GM13977 (cell line): Measurements from ENCODE around the gene TMCC2.

ENCODE experiments used
- DNase-seq: peaks from one replicate; pipeline ENCODE4 v3.0.0; 2012; ENCODE audit warnings: low spot score
- CTCF ChIP-seq: IDR thresholded peaks from 2 replicates; pipeline ENCODE4 v1.5.1; 2012; ENCODE audit warnings: mild to moderate bottlenecking, control low read depth; ENCODE audit not compliant: insufficient read depth; ENCODE audit errors: extremely low read depth, missing control alignments
- in situ Hi-C: fragments of 300-500 bp; cut with MboI; formaldehyde crosslinking; loops from one replicate; pipeline ENCODE4 v1.12.0; 2022; ENCODE audit warnings: low sequenced_read_pairs, low pct_unique_long_range_greater_than_20kb, mixed read lengths, inconsistent platforms; ENCODE audit not compliant: unreplicated experiment

Gene TMCC2

GRCh38 chr1:205284420-205285144 is 56.8 kb downstream of the TMCC2 start:
- TF ChIP-seq CTCF, result no peak
- peak; percentile 65 for DNase-seq
- in situ Hi-C loops, result loop anchor here (5.0 kb wide), 1 partner anchor 38 kb away; the partner anchor contains the start of gene NUAK2

GRCh38 chr1:205285381-205286101 is 57.8 kb downstream of the TMCC2 start:
- in situ Hi-C loops, result no loop called here
- no peak for TF ChIP-seq CTCF
- DNase-seq, result peak; percentile 64

GRCh38 chr1:205286335-205286950 is 58.7 kb downstream of the TMCC2 start:
- DNase-seq, result peak; percentile 59
- in situ Hi-C loops, result no loop called here
- no peak for TF ChIP-seq CTCF

- in situ Hi-C loops, result no loop called here
- no peak for DNase-seq
- no peak for TF ChIP-seq CTCF
Measured at GRCh38 chr1:205287076-205287475, 59.3 kb downstream of the TMCC2 start.

- DNase-seq, result peak; percentile 86
- TF ChIP-seq CTCF, result no peak
- in situ Hi-C loops, result no loop called here
Measured at GRCh38 chr1:205287767-205288559, 60.2 kb downstream of the TMCC2 start.

GRCh38 chr1:205291596-205291995 is 63.9 kb downstream of the TMCC2 start:
- TF ChIP-seq CTCF, result no peak
- in situ Hi-C loops, result no loop called here
- DNase-seq, result no peak
